Esophagus muscularis mucosa (tissue), 4 donors: ENCODE results near the gene ACOD1. TPM values are rescaled to one million over a fixed set of nuclear protein-coding genes. Genes with fewer than 3 reads are reported as not detected.

Source experiments
- DNase-seq: peaks from one replicate; pipeline ENCODE4 v3.0.0-alpha.2; 2017; ENCODE audit errors: extremely low spot score
- H3K27ac ChIP-seq, 4 donors: fragments of 200-600 bp; sonication (generic); replicated peaks in 1 of 4; 1 replicate in 3 of 4; 2 replicates in 1 of 4; pipeline ENCODE4 v1.5.1; 2016 to 2019; ENCODE audit warnings: mild to moderate bottlenecking in 1 of 4
- H3K27me3 ChIP-seq, 4 donors: fragments of 200-600 bp; sonication (generic); one replicate each; pipeline versions ENCODE4 v1.5.1 to v1.6.0; 2016 to 2019
- H3K36me3 ChIP-seq, 4 donors: fragments of 200-600 bp; sonication (generic); one replicate each; pipeline ENCODE4 v1.5.1; 2016 to 2019
- H3K4me1 ChIP-seq, 4 donors: fragments of 200-600 bp; sonication (generic); one replicate each; pipeline ENCODE4 v1.5.1; 2016 to 2019
- H3K4me3 ChIP-seq, 4 donors: fragments of 200-600 bp; sonication (generic); 1 replicate in 2 of 4; 2 replicates in 2 of 4; pipeline ENCODE4 v1.5.1; 2016 to 2019; ENCODE audit warnings: mild to moderate bottlenecking in 4 of 4, moderate library complexity in 1 of 4
- H3K9me3 ChIP-seq, 4 donors: fragments of 200-600 bp; sonication (generic); 1 replicate in 3 of 4; 2 replicates in 1 of 4; pipeline ENCODE4 v1.5.1; 2016 to 2019
- EP300 ChIP-seq: sonication (generic); formaldehyde crosslinking; IDR thresholded peaks from one replicate; pipeline ENCODE4 v1.6.1; 2017; ENCODE audit warnings: antibody characterized with exemption
- POLR2A ChIP-seq: fragments of 450-650 bp; IDR thresholded peaks from one replicate; pipeline ENCODE4 v1.6.1; 2017; ENCODE audit warnings: antibody characterized with exemption, moderate library complexity, mild to moderate bottlenecking, low read depth
- POLR2AphosphoS5 ChIP-seq, 2 donors: sonication (generic); formaldehyde crosslinking; IDR thresholded peaks; one replicate each; pipeline ENCODE4 v1.6.1; 2017; ENCODE audit warnings: antibody characterized with exemption in 2 of 2
- WGBS: methylation state at CpG from one replicate; pipeline ENCODE4 v1.1.5; 2018; 5-methylcytosine and 5-hydroxymethylcytosine counted together
- intact Hi-C: fragments of 100-400 bp; cut with DNase I; formaldehyde crosslinking; loops from one replicate; pipeline ENCODE4 v1.15.1; 2023
- total RNA-seq, 4 donors: library from RNA; depleted of rRNA; stranded (reverse); fragments of >200 nt; gene quantifications; one replicate each; pipeline versions ENCODE4 v1.1.0 to v1.2.1, GENCODE V29; 2016
- TF ChIP-seq, protein P1 (sequence below), 3 experiments: fragments of 200-600 bp in 2 of 3; fragments of 450-650 bp in 1 of 3; sonication (generic) in 2 of 3; IDR thresholded peaks; one replicate each; pipeline ENCODE4 v1.5.1; 2017 to 2019; ENCODE audit warnings: antibody characterized with exemption in 3 of 3, mild to moderate bottlenecking in 2 of 3, moderate library complexity in 1 of 3

ACOD1 gene
- total RNA-seq, 4 donors from 2014 or later: not detected

DNA sequence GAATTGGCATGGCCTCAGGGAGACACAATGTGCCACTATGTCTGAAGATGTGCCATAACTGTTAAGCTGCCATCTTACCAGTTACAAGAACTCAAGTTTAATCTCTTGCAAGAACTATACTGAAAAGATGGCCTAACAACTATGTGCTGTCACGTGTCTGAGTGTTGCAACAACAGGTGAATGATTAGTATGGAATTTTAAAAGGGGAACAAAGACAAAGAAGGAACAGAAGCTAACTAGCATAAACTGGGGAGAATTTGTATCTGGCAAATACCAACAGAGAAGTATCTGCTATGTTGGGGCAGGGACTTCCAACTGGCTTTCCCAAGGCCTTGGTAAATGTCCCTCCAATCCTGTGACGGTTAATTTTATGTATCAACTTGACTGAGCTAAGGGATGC lies 11.5 kb upstream of the ACOD1 start:
- Histone ChIP-seq H3K36me3 (no peaks in the 10 kb centered on the region), H3K27me3 (no peaks in the 10 kb centered on the region), H3K4me1 (no peaks in the 10 kb centered on the region), H3K9me3 (no peaks in the 10 kb centered on the region), H3K4me3 (no peak overlapping the region), H3K27ac (no peak overlapping the region)
- TF ChIP-seq POLR2AphosphoS5 (IDR thresholded peaks at IDR 0.05): no peak
- TF ChIP-seq POLR2A: no peak
- TF ChIP-seq, protein P1, sequence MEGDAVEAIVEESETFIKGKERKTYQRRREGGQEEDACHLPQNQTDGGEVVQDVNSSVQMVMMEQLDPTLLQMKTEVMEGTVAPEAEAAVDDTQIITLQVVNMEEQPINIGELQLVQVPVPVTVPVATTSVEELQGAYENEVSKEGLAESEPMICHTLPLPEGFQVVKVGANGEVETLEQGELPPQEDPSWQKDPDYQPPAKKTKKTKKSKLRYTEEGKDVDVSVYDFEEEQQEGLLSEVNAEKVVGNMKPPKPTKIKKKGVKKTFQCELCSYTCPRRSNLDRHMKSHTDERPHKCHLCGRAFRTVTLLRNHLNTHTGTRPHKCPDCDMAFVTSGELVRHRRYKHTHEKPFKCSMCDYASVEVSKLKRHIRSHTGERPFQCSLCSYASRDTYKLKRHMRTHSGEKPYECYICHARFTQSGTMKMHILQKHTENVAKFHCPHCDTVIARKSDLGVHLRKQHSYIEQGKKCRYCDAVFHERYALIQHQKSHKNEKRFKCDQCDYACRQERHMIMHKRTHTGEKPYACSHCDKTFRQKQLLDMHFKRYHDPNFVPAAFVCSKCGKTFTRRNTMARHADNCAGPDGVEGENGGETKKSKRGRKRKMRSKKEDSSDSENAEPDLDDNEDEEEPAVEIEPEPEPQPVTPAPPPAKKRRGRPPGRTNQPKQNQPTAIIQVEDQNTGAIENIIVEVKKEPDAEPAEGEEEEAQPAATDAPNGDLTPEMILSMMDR (IDR thresholded peaks at IDR 0.05): no peak
- no peak for TF ChIP-seq EP300
- WGBS: 88% methylated on average over 2 of the region's 2 CpGs
- DNase-seq: no peak
- intact Hi-C loops: no loop called here

DNA sequence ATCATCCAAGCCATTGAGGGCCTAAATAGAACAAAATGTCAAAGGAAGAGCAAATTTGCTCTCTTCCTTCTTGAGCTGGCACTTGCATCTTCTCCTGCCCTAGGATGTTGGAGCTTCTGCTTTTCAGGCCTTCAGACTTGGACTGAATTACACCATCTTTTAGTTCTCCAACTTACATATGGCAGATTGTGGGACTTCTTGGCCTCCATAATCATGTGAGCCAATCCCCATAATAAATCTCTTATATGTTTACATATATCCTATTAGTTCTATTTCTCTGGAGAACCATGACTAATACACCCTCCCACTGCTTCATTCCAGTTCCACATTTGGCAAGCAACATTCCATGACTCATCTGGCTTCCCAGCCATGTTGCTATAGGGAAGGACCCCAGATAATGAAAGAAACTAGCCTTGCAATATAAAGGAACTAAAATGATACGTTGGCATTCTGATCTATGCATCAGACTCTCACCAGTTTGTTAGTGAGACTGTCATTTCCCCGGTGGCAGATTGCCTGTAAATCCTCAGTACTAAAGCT lies 11.0 kb upstream of the ACOD1 start:
- Histone ChIP-seq H3K9me3 (no peaks in the 10 kb centered on the region), H3K36me3 (no peaks in the 10 kb centered on the region), H3K27me3 (no peaks in the 10 kb centered on the region), H3K4me3 (no peak overlapping the region), H3K27ac (no peak overlapping the region), H3K4me1 (no peaks in the 10 kb centered on the region)
- intact Hi-C loops: no loop called here
- TF ChIP-seq, protein P1 (IDR thresholded peaks at IDR 0.05): no peak
- TF ChIP-seq POLR2A: no peak
- no peak for DNase-seq
- 70% methylated on average over 2 of the region's 2 CpGs for WGBS

DNA sequence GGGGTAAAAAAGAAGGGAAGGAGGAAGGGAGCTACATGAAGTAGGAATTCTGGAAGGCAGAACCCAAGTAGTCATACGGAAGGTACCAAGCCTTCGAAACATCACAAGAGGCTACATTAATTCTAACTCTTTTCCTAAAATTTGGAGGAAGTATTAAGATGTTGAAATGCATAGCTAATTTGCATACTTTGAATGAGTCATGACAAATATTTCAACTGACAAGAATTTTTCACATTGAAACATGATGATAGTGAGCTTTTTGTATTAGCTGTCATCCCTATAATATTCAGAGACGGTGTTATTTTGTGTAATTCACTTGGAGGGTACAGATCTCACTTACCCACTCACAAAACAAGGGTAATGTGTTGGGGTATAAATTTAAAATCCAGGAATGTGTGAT lies 9.1 kb upstream of the ACOD1 start:
- H3K9me3 ChIP-seq: no peaks in the 10 kb centered on the region
- no peak overlapping the region for H3K27ac ChIP-seq
- H3K27me3 ChIP-seq: no peaks in the 10 kb centered on the region
- intact Hi-C loops: no loop called here
- H3K4me1 ChIP-seq: no peaks in the 10 kb centered on the region
- no peak overlapping the region for H3K4me3 ChIP-seq
- no peak for TF ChIP-seq POLR2A
- TF ChIP-seq EP300: no peak
- TF ChIP-seq POLR2AphosphoS5 (IDR thresholded peaks at IDR 0.05): no peak
- TF ChIP-seq, protein P1 (IDR thresholded peaks at IDR 0.05): no peak
- DNase-seq: no peak
- WGBS: 94% methylated on average over 3 of the region's 3 CpGs
- H3K36me3 ChIP-seq: no peaks in the 10 kb centered on the region

- Histone ChIP-seq H3K27me3 (no peaks in the 10 kb centered on the region), H3K4me1 (no peaks in the 10 kb centered on the region), H3K9me3 (no peaks in the 10 kb centered on the region), H3K27ac (no peak overlapping the region), H3K4me3 (no peak overlapping the region), H3K36me3 (no peaks in the 10 kb centered on the region)
- TF ChIP-seq POLR2A (no peak), EP300 (no peak), POLR2AphosphoS5 (IDR thresholded peaks at IDR 0.05) (no peak)
- TF ChIP-seq, protein P1 (IDR thresholded peaks at IDR 0.05): no peak
- WGBS: 80% methylated on average over 4 of the region's 4 CpGs
- no peak for DNase-seq
- intact Hi-C loops: no loop called here
Observed at GRCh38 chr13:76942363-76942762, 5.9 kb upstream of the ACOD1 start.

- H3K27me3 ChIP-seq: no peaks in the 10 kb centered on the region
- intact Hi-C loops: no loop called here
- no peak overlapping the region for H3K4me3 ChIP-seq
- H3K27ac ChIP-seq: no peak overlapping the region
- 80% methylated on average over 2 of the region's 2 CpGs for WGBS
- H3K4me1 ChIP-seq: no peaks in the 10 kb centered on the region
- no peaks in the 10 kb centered on the region for H3K36me3 ChIP-seq
- H3K9me3 ChIP-seq: no peaks in the 10 kb centered on the region
- no peak for DNase-seq
- TF ChIP-seq, protein P1 (IDR thresholded peaks at IDR 0.05): no peak
- TF ChIP-seq EP300 (no peak), POLR2AphosphoS5 (IDR thresholded peaks at IDR 0.05) (no peak), POLR2A (no peak)
Observed at GRCh38 chr13:76943646-76944045, 4.7 kb upstream of the ACOD1 start.
